ENCODE results near the gene INPP5E.

The INPP5E gene

GRCh38 chr9:136456258-136456657 lies 16.6 kb upstream of the INPP5E start:
- H3K27ac ChIP-seq (ENCODE audit: low read depth, low read length, severe bottlenecking): no peak overlapping the region
- H3K9me3 ChIP-seq (ENCODE audit: control insufficient read depth, low read length): no peaks in the 10 kb centered on the region
- H3K36me3 ChIP-seq (ENCODE audit: control insufficient read depth, insufficient read depth, low read length): peaks cover 89% of the 10 kb centered on the region
- no peaks in the 10 kb centered on the region for H3K4me1 ChIP-seq (ENCODE audit: control insufficient read depth, insufficient read depth, low read length, poor library complexity, severe bottlenecking)
- H3K4me3 ChIP-seq (ENCODE audit: extremely low read depth, insufficient read depth, low read length, poor library complexity, severe bottlenecking): no peak overlapping the region
- WGBS, 2 experiments (ENCODE audit: insufficient coverage in 2 of 2): 93 to 98% methylated on average over 7 to 9 of the region's 9 CpGs

- Histone ChIP-seq H3K36me3 (ENCODE audit: control insufficient read depth, insufficient read depth, low read length) (peaks cover 89% of the 10 kb centered on the region), H3K9me3 (ENCODE audit: control insufficient read depth, low read length) (no peaks in the 10 kb centered on the region), H3K4me1 (ENCODE audit: control insufficient read depth, insufficient read depth, low read length, poor library complexity, severe bottlenecking) (no peaks in the 10 kb centered on the region), H3K4me3 (ENCODE audit: extremely low read depth, insufficient read depth, low read length, poor library complexity, severe bottlenecking) (no peak overlapping the region), H3K27ac (ENCODE audit: low read depth, low read length, severe bottlenecking) (no peak overlapping the region)
- 97 to 98% methylated on average over 36 to 41 of the region's 43 CpGs for WGBS, 2 experiments (ENCODE audit: insufficient coverage in 2 of 2)
These were observed 15.7 kb upstream of the INPP5E start for GRCh38 chr9:136455043-136456002.

GRCh38 chr9:136454026-136454796 lies 14.6 kb upstream of the INPP5E start:
- Histone ChIP-seq H3K36me3 (ENCODE audit: control insufficient read depth, insufficient read depth, low read length) (peaks cover 89% of the 10 kb centered on the region), H3K27ac (ENCODE audit: low read depth, low read length, severe bottlenecking) (no peak overlapping the region), H3K4me1 (ENCODE audit: control insufficient read depth, insufficient read depth, low read length, poor library complexity, severe bottlenecking) (no peaks in the 10 kb centered on the region), H3K4me3 (ENCODE audit: extremely low read depth, insufficient read depth, low read length, poor library complexity, severe bottlenecking) (no peak overlapping the region), H3K9me3 (ENCODE audit: control insufficient read depth, low read length) (no peaks in the 10 kb centered on the region)
- WGBS, 2 experiments (ENCODE audit: insufficient coverage in 2 of 2): 96 to 99% methylated on average over 19 to 21 of the region's 25 CpGs

- Histone ChIP-seq H3K27ac (ENCODE audit: low read depth, low read length, severe bottlenecking) (no peak overlapping the region), H3K4me3 (ENCODE audit: extremely low read depth, insufficient read depth, low read length, poor library complexity, severe bottlenecking) (no peak overlapping the region), H3K36me3 (ENCODE audit: control insufficient read depth, insufficient read depth, low read length) (peaks cover 89% of the 10 kb centered on the region), H3K9me3 (ENCODE audit: control insufficient read depth, low read length) (no peaks in the 10 kb centered on the region), H3K4me1 (ENCODE audit: control insufficient read depth, insufficient read depth, low read length, poor library complexity, severe bottlenecking) (no peaks in the 10 kb centered on the region)
- WGBS, 2 experiments (ENCODE audit: insufficient coverage in 2 of 2): 97 to 98% methylated on average over 11 of the region's 11 CpGs
These were observed 13.7 kb upstream of the INPP5E start for GRCh38 chr9:136453326-136453725.

- Histone ChIP-seq H3K27ac (ENCODE audit: low read depth, low read length, severe bottlenecking) (no peak overlapping the region), H3K4me1 (ENCODE audit: control insufficient read depth, insufficient read depth, low read length, poor library complexity, severe bottlenecking) (no peaks in the 10 kb centered on the region), H3K4me3 (ENCODE audit: extremely low read depth, insufficient read depth, low read length, poor library complexity, severe bottlenecking) (no peak overlapping the region), H3K36me3 (ENCODE audit: control insufficient read depth, insufficient read depth, low read length) (peaks cover 89% of the 10 kb centered on the region), H3K9me3 (ENCODE audit: control insufficient read depth, low read length) (no peaks in the 10 kb centered on the region)
- 96% methylated on average over 22 to 25 of the region's 26 CpGs for WGBS, 2 experiments (ENCODE audit: insufficient coverage in 2 of 2)
These were observed 11.7 kb upstream of the INPP5E start for GRCh38 chr9:136451221-136451877.

- H3K4me3 ChIP-seq (ENCODE audit: extremely low read depth, insufficient read depth, low read length, poor library complexity, severe bottlenecking): no peak overlapping the region
- 100% methylated on average over 3 of the region's 3 CpGs for WGBS, 2 experiments (ENCODE audit: insufficient coverage in 2 of 2)
- H3K27ac ChIP-seq (ENCODE audit: low read depth, low read length, severe bottlenecking): no peak overlapping the region
- H3K9me3 ChIP-seq (ENCODE audit: control insufficient read depth, low read length): no peaks in the 10 kb centered on the region
- no peaks in the 10 kb centered on the region for H3K4me1 ChIP-seq (ENCODE audit: control insufficient read depth, insufficient read depth, low read length, poor library complexity, severe bottlenecking)
- H3K36me3 ChIP-seq (ENCODE audit: control insufficient read depth, insufficient read depth, low read length): peaks cover 89% of the 10 kb centered on the region
These were observed 9.0 kb upstream of the INPP5E start for GRCh38 chr9:136448655-136449054.

- no peak overlapping the region for H3K4me3 ChIP-seq (ENCODE audit: extremely low read depth, insufficient read depth, low read length, poor library complexity, severe bottlenecking)
- 95 to 96% methylated on average over 23 to 27 of the region's 27 CpGs for WGBS, 2 experiments (ENCODE audit: insufficient coverage in 2 of 2)
- no peaks in the 10 kb centered on the region for H3K9me3 ChIP-seq (ENCODE audit: control insufficient read depth, low read length)
- no peaks in the 10 kb centered on the region for H3K4me1 ChIP-seq (ENCODE audit: control insufficient read depth, insufficient read depth, low read length, poor library complexity, severe bottlenecking)
- H3K27ac ChIP-seq (ENCODE audit: low read depth, low read length, severe bottlenecking): no peak overlapping the region
- H3K36me3 ChIP-seq (ENCODE audit: control insufficient read depth, insufficient read depth, low read length): peaks cover 90% of the 10 kb centered on the region
These were observed 7.6 kb upstream of the INPP5E start for GRCh38 chr9:136447173-136447778.

- peaks cover 3% of the 10 kb centered on the region for H3K4me1 ChIP-seq (ENCODE audit: control insufficient read depth, insufficient read depth, low read length, poor library complexity, severe bottlenecking)
- no peak overlapping the region for H3K4me3 ChIP-seq (ENCODE audit: extremely low read depth, insufficient read depth, low read length, poor library complexity, severe bottlenecking)
- no peak overlapping the region for H3K27ac ChIP-seq (ENCODE audit: low read depth, low read length, severe bottlenecking)
- H3K9me3 ChIP-seq (ENCODE audit: control insufficient read depth, low read length): no peaks in the 10 kb centered on the region
- peaks cover 93% of the 10 kb centered on the region for H3K36me3 ChIP-seq (ENCODE audit: control insufficient read depth, insufficient read depth, low read length)
- WGBS, 2 experiments (ENCODE audit: insufficient coverage in 2 of 2): 98 to 99% methylated on average over 5 of the region's 7 CpGs
These were observed 6.2 kb upstream of the INPP5E start for GRCh38 chr9:136445799-136446198.

GRCh38 chr9:136444102-136444501 lies 4.5 kb upstream of the INPP5E start:
- H3K4me3 ChIP-seq (ENCODE audit: extremely low read depth, insufficient read depth, low read length, poor library complexity, severe bottlenecking): no peak overlapping the region
- no peaks in the 10 kb centered on the region for H3K9me3 ChIP-seq (ENCODE audit: control insufficient read depth, low read length)
- 97 to 98% methylated on average over 16 to 17 of the region's 20 CpGs for WGBS, 2 experiments (ENCODE audit: insufficient coverage in 2 of 2)
- H3K36me3 ChIP-seq (ENCODE audit: control insufficient read depth, insufficient read depth, low read length): peaks cover 81% of the 10 kb centered on the region
- no peak overlapping the region for H3K27ac ChIP-seq (ENCODE audit: low read depth, low read length, severe bottlenecking)
- peaks cover 3% of the 10 kb centered on the region for H3K4me1 ChIP-seq (ENCODE audit: control insufficient read depth, insufficient read depth, low read length, poor library complexity, severe bottlenecking)

GRCh38 chr9:136443687-136444086 lies 4.0 kb upstream of the INPP5E start:
- H3K27ac ChIP-seq (ENCODE audit: low read depth, low read length, severe bottlenecking): no peak overlapping the region
- 96 to 97% methylated on average over 6 of the region's 7 CpGs for WGBS, 2 experiments (ENCODE audit: insufficient coverage in 2 of 2)
- no peaks in the 10 kb centered on the region for H3K9me3 ChIP-seq (ENCODE audit: control insufficient read depth, low read length)
- H3K36me3 ChIP-seq (ENCODE audit: control insufficient read depth, insufficient read depth, low read length): peaks cover 77% of the 10 kb centered on the region
- H3K4me1 ChIP-seq (ENCODE audit: control insufficient read depth, insufficient read depth, low read length, poor library complexity, severe bottlenecking): peaks cover 3% of the 10 kb centered on the region
- no peak overlapping the region for H3K4me3 ChIP-seq (ENCODE audit: extremely low read depth, insufficient read depth, low read length, poor library complexity, severe bottlenecking)

Measured in mesodermal cell (in vitro differentiated cells).